ENCODE results near the gene PAN3. TPM values are rescaled to one million over a fixed set of nuclear protein-coding genes. Genes with fewer than 3 reads are reported as not detected.

The PAN3 gene
- total RNA-seq, 1 donor from 2014 or later: 18.7 TPM

GRCh38 chr13:28110414-28110813 is 27.9 kb upstream of the PAN3 start:
- no peak for DNase-seq (ENCODE audit: low spot score)
- Mint-ChIP-seq H3K4me1 (ENCODE audit: low read depth) (no peaks in the 10 kb centered on the region), H3K36me3 (ENCODE audit: low read depth) (no peaks in the 10 kb centered on the region), H3K27me3 (ENCODE audit: low read depth) (peaks cover 18% of the 10 kb centered on the region), H3K9me3 (ENCODE audit: low read depth) (no peaks in the 10 kb centered on the region), H3K4me3 (ENCODE audit: unreplicated experiment) (no peak overlapping the region), H3K27ac (ENCODE audit: unreplicated experiment) (no peak overlapping the region)
- no peak for TF ChIP-seq CTCF (IDR thresholded peaks at IDR 0.05)

GRCh38 chr13:28116736-28117135 is 21.6 kb upstream of the PAN3 start:
- Mint-ChIP-seq H3K4me1 (ENCODE audit: low read depth) (no peaks in the 10 kb centered on the region), H3K27me3 (ENCODE audit: low read depth) (peaks cover 13% of the 10 kb centered on the region), H3K36me3 (ENCODE audit: low read depth) (no peaks in the 10 kb centered on the region), H3K4me3 (ENCODE audit: unreplicated experiment) (no peak overlapping the region), H3K9me3 (ENCODE audit: low read depth) (no peaks in the 10 kb centered on the region), H3K27ac (ENCODE audit: unreplicated experiment) (no peak overlapping the region)
- no peak for TF ChIP-seq CTCF (IDR thresholded peaks at IDR 0.05)
- DNase-seq (ENCODE audit: low spot score): no peak

GRCh38 chr13:28117689-28118377 is 20.5 kb upstream of the PAN3 start:
- H3K27me3 Mint-ChIP-seq (ENCODE audit: low read depth): peaks cover 13% of the 10 kb centered on the region
- H3K9me3 Mint-ChIP-seq (ENCODE audit: low read depth): no peaks in the 10 kb centered on the region
- no peak overlapping the region for H3K27ac Mint-ChIP-seq (ENCODE audit: unreplicated experiment)

GRCh38 chr13:28120317-28120716 is 18.0 kb upstream of the PAN3 start:
- DNase-seq (ENCODE audit: low spot score): no peak
- Mint-ChIP-seq H3K4me1 (ENCODE audit: low read depth) (no peaks in the 10 kb centered on the region), H3K36me3 (ENCODE audit: low read depth) (no peaks in the 10 kb centered on the region), H3K27ac (ENCODE audit: unreplicated experiment) (no peak overlapping the region), H3K9me3 (ENCODE audit: low read depth) (no peaks in the 10 kb centered on the region), H3K27me3 (ENCODE audit: low read depth) (peaks cover 13% of the 10 kb centered on the region), H3K4me3 (ENCODE audit: unreplicated experiment) (no peak overlapping the region)
- no peak for TF ChIP-seq CTCF (IDR thresholded peaks at IDR 0.05)

More at GRCh38 chr13:28117689-28118377, 20.5 kb upstream of the PAN3 start:
- no peaks in the 10 kb centered on the region for H3K4me1 Mint-ChIP-seq (ENCODE audit: low read depth)
- no peak for DNase-seq (ENCODE audit: low spot score)
- no peak for TF ChIP-seq CTCF (IDR thresholded peaks at IDR 0.05)
- no peak overlapping the region for H3K4me3 Mint-ChIP-seq (ENCODE audit: unreplicated experiment)
- no peaks in the 10 kb centered on the region for H3K36me3 Mint-ChIP-seq (ENCODE audit: low read depth)

- Mint-ChIP-seq H3K9me3 (ENCODE audit: low read depth) (no peaks in the 10 kb centered on the region), H3K4me3 (ENCODE audit: unreplicated experiment) (no peak overlapping the region)
- TF ChIP-seq CTCF (IDR thresholded peaks at IDR 0.05): no peak
These were observed 17.1 kb upstream of the PAN3 start for GRCh38 chr13:28121224-28121623.

More at GRCh38 chr13:28121224-28121623, 17.1 kb upstream of the PAN3 start:
- DNase-seq (ENCODE audit: low spot score): no peak
- Mint-ChIP-seq H3K27me3 (ENCODE audit: low read depth) (peaks cover 8% of the 10 kb centered on the region), H3K36me3 (ENCODE audit: low read depth) (no peaks in the 10 kb centered on the region), H3K27ac (ENCODE audit: unreplicated experiment) (no peak overlapping the region), H3K4me1 (ENCODE audit: low read depth) (no peaks in the 10 kb centered on the region)

Data from chondrocyte (in vitro differentiated cells).